GM23248 (cell line): Measurements from ENCODE around the gene PLOD1.

ENCODE experiments used
- EZH2 ChIP-seq: fragments of 200-600 bp; sonication (generic); IDR thresholded peaks from 2 replicates; pipeline ENCODE4 v1.6.1; 2018; ENCODE audit warnings: antibody characterized with exemption, mild to moderate bottlenecking; ENCODE audit not compliant: insufficient read depth, poor library complexity, severe bottlenecking
- EZH2phosphoT487 ChIP-seq: fragments of 200-600 bp; sonication (generic); IDR thresholded peaks from 2 replicates; pipeline ENCODE4 v1.6.1; 2018; ENCODE audit warnings: antibody characterized with exemption, moderate library complexity, mild to moderate bottlenecking, low read depth; ENCODE audit not compliant: insufficient read depth

DNA sequence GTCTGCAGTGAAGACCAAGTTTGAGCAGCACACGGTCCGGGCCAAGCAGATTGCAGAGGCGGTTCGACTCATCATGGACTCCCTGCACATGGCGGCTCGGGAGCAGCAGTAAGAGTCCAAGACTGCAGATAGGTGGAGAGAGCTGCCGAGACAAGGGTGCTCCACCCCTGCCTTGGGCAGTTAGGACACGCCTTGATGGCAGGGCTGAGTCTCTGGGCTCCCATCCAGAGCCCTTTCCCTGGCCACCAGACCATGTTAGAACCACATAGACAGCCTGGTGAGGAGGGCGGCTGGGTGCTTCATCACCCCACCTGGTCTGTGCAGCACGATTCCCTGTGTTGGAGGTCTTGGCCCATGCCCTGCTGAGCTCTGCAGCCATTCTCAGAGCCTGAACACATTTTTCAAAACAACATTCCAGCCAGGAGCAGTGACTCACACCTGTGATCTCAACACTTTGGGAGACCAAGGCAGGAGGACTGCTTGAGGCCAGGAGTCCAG, 67.5 kb downstream of the PLOD1 start:
- TF ChIP-seq EZH2 (no peak), EZH2phosphoT487 (no peak)
